Measurements from ENCODE around the gene ZNRF3. TPM values are rescaled to one million over a fixed set of nuclear protein-coding genes. Genes with fewer than 3 reads are reported as not detected.

Gene ZNRF3
- total RNA-seq, 1 donor from 2014 or later: 5.8 TPM

DNA sequence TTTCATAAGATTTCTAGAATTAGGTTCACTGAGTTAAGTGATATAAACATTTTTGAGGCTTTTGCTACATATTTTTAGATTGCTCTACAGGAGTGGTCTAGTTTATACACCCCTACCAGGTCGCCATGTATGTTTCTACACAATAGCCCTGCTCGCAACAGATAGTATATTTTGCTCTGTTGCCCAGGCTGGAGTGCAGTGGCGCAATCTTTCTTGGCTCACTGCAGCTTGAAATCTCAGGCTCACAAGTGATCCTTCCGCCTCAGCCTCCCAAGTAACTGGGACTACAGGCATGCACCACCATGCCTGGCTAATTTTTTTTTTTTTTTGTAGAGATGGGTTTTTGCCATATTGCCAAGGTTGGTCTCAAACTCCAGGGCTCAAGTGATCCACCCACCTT lies 10.4 kb downstream of the ZNRF3 start:
- Mint-ChIP-seq H3K4me3 (ENCODE audit: unreplicated experiment) (no peak overlapping the region), H3K36me3 (ENCODE audit: low read depth, unreplicated experiment) (no peaks in the 10 kb centered on the region), H3K27ac (ENCODE audit: unreplicated experiment) (no peak overlapping the region), H3K4me1 (ENCODE audit: low read depth, unreplicated experiment) (peaks cover 7% of the 10 kb centered on the region), H3K27me3 (ENCODE audit: low read depth, unreplicated experiment) (no peaks in the 10 kb centered on the region), H3K9me3 (ENCODE audit: unreplicated experiment) (no peaks in the 10 kb centered on the region)
- Histone ChIP-seq H3K4me3 (ENCODE audit: insufficient read depth, low read depth, low read length) (no peak overlapping the region), H3K9me3 (ENCODE audit: insufficient read depth, low read depth, low read length) (no peaks in the 10 kb centered on the region), H3K79me2 (ENCODE audit: insufficient read depth, low read length) (peaks cover 55% of the 10 kb centered on the region), H3K36me3 (ENCODE audit: insufficient read depth, low read length) (no peaks in the 10 kb centered on the region), H4K20me1 (ENCODE audit: insufficient read depth, low read length) (peaks cover 39% of the 10 kb centered on the region), H2AFZ (ENCODE audit: low read depth, low read length) (no peak overlapping the region), H3K27me3 (ENCODE audit: insufficient read depth, low read length) (no peaks in the 10 kb centered on the region), H3K27ac (ENCODE audit: low read depth, low read length) (no peak overlapping the region), H3K9ac (ENCODE audit: low read length) (no peak overlapping the region), H3K4me1 (ENCODE audit: insufficient read depth, low read length) (no peaks in the 10 kb centered on the region), H3K4me2 (ENCODE audit: low read length) (no peak overlapping the region)
- no peak for DNase-seq (ENCODE audit: low read depth)
- TF ChIP-seq, protein P1, sequence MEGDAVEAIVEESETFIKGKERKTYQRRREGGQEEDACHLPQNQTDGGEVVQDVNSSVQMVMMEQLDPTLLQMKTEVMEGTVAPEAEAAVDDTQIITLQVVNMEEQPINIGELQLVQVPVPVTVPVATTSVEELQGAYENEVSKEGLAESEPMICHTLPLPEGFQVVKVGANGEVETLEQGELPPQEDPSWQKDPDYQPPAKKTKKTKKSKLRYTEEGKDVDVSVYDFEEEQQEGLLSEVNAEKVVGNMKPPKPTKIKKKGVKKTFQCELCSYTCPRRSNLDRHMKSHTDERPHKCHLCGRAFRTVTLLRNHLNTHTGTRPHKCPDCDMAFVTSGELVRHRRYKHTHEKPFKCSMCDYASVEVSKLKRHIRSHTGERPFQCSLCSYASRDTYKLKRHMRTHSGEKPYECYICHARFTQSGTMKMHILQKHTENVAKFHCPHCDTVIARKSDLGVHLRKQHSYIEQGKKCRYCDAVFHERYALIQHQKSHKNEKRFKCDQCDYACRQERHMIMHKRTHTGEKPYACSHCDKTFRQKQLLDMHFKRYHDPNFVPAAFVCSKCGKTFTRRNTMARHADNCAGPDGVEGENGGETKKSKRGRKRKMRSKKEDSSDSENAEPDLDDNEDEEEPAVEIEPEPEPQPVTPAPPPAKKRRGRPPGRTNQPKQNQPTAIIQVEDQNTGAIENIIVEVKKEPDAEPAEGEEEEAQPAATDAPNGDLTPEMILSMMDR (IDR thresholded peaks at IDR 0.05; ENCODE audit: insufficient read depth, low read depth, low read length): no peak
- TF ChIP-seq EZH2 (IDR thresholded peaks at IDR 0.05; ENCODE audit: insufficient read depth, low read length): no peak
- FAIRE-seq: no peak

DNA sequence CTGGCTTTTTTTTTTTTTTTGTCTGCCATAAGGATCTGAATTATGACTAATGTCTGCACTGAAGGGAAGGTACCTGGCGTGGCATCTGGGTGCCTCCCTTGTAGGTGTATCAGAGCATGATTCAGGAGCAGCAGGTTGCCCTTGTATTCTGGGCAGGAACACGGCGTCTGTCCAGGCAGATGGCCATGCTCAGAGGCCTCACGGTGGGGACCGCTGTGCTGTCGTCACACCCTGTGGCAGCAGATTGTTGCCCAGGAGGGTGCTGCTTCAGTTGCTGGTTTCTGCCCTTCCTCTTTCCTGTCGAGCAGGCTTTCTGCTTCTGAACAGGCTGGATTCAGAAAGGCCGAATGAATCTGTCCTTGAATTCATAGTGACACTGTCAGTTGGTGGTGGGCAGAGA lies 11.0 kb downstream of the ZNRF3 start:
- H3K9ac ChIP-seq (ENCODE audit: low read length): no peak overlapping the region
- DNase-seq (ENCODE audit: low read depth): no peak
- H3K27ac Mint-ChIP-seq (ENCODE audit: unreplicated experiment): no peak overlapping the region
- TF ChIP-seq, protein P1 (IDR thresholded peaks at IDR 0.05; ENCODE audit: insufficient read depth, low read depth, low read length): no peak
- TF ChIP-seq EZH2 (IDR thresholded peaks at IDR 0.05; ENCODE audit: insufficient read depth, low read length): no peak
- no peak overlapping the region for H3K4me3 Mint-ChIP-seq (ENCODE audit: unreplicated experiment)
- no peak for FAIRE-seq
- peaks cover 7% of the 10 kb centered on the region for H3K4me1 Mint-ChIP-seq (ENCODE audit: low read depth, unreplicated experiment)
- no peaks in the 10 kb centered on the region for H3K27me3 Mint-ChIP-seq (ENCODE audit: low read depth, unreplicated experiment)
- H2AFZ ChIP-seq (ENCODE audit: low read depth, low read length): no peak overlapping the region
- peaks cover 55% of the 10 kb centered on the region for H3K79me2 ChIP-seq (ENCODE audit: insufficient read depth, low read length)
- H3K4me3 ChIP-seq (ENCODE audit: insufficient read depth, low read depth, low read length): no peak overlapping the region
- H3K27ac ChIP-seq (ENCODE audit: low read depth, low read length): no peak overlapping the region
- H3K36me3 Mint-ChIP-seq (ENCODE audit: low read depth, unreplicated experiment): no peaks in the 10 kb centered on the region
- H3K4me1 ChIP-seq (ENCODE audit: insufficient read depth, low read length): peaks cover 5% of the 10 kb centered on the region
- H4K20me1 ChIP-seq (ENCODE audit: insufficient read depth, low read length): peaks cover 37% of the 10 kb centered on the region
- no peak overlapping the region for H3K4me2 ChIP-seq (ENCODE audit: low read length)
- H3K9me3 ChIP-seq (ENCODE audit: insufficient read depth, low read depth, low read length): no peaks in the 10 kb centered on the region
- H3K9me3 Mint-ChIP-seq (ENCODE audit: unreplicated experiment): no peaks in the 10 kb centered on the region
- no peaks in the 10 kb centered on the region for H3K27me3 ChIP-seq (ENCODE audit: insufficient read depth, low read length)
- no peaks in the 10 kb centered on the region for H3K36me3 ChIP-seq (ENCODE audit: insufficient read depth, low read length)

DNA sequence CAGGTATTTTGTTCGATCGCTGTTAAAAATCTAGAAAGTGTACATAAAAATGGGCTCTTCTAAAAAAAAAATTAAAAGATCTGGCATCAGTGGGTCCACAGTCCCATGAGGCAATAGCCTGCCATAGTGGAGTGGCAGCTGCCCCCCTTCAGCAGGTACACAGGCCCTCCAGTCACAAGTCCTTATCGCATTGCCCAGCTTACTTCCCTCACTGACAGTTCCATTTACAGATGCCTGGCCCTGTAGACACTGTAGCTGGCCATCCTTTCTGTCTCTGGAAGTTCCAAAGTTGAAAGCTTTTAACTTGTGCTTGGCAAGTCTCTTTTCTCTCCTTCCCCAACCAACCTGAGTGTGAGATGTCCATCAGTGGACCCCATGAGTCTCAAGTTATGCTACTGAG lies 11.4 kb downstream of the ZNRF3 start:
- Mint-ChIP-seq H3K4me1 (ENCODE audit: low read depth, unreplicated experiment) (peaks cover 7% of the 10 kb centered on the region), H3K4me3 (ENCODE audit: unreplicated experiment) (no peak overlapping the region), H3K9me3 (ENCODE audit: unreplicated experiment) (no peaks in the 10 kb centered on the region), H3K27ac (ENCODE audit: unreplicated experiment) (no peak overlapping the region), H3K36me3 (ENCODE audit: low read depth, unreplicated experiment) (no peaks in the 10 kb centered on the region), H3K27me3 (ENCODE audit: low read depth, unreplicated experiment) (no peaks in the 10 kb centered on the region)
- H4K20me1 ChIP-seq (ENCODE audit: insufficient read depth, low read length): peaks cover 33% of the 10 kb centered on the region
- peaks cover 51% of the 10 kb centered on the region for H3K79me2 ChIP-seq (ENCODE audit: insufficient read depth, low read length)
- no peak for DNase-seq (ENCODE audit: low read depth)
- FAIRE-seq: no peak
- no peaks in the 10 kb centered on the region for H3K9me3 ChIP-seq (ENCODE audit: insufficient read depth, low read depth, low read length)
- peaks cover 6% of the 10 kb centered on the region for H3K4me1 ChIP-seq (ENCODE audit: insufficient read depth, low read length)
- no peak overlapping the region for H3K4me2 ChIP-seq (ENCODE audit: low read length)
- H3K4me3 ChIP-seq (ENCODE audit: insufficient read depth, low read depth, low read length): no peak overlapping the region
- H3K36me3 ChIP-seq (ENCODE audit: insufficient read depth, low read length): no peaks in the 10 kb centered on the region
- H3K27ac ChIP-seq (ENCODE audit: low read depth, low read length): no peak overlapping the region
- H3K9ac ChIP-seq (ENCODE audit: low read length): no peak overlapping the region
- TF ChIP-seq, protein P1 (IDR thresholded peaks at IDR 0.05; ENCODE audit: insufficient read depth, low read depth, low read length): no peak
- TF ChIP-seq EZH2 (IDR thresholded peaks at IDR 0.05; ENCODE audit: insufficient read depth, low read length): no peak
- no peak overlapping the region for H2AFZ ChIP-seq (ENCODE audit: low read depth, low read length)
- H3K27me3 ChIP-seq (ENCODE audit: insufficient read depth, low read length): no peaks in the 10 kb centered on the region
